Sigmoid colon (tissue), 7 donors: ENCODE measurements around the gene SYT13. TPM values are rescaled to one million over a fixed set of nuclear protein-coding genes. Genes with fewer than 3 reads are reported as not detected.

Experiments used
- DNase-seq: peaks from one replicate; pipeline ENCODE4 v3.0.0-alpha.2; 2019
- H3K27ac ChIP-seq, 4 donors: fragments of 200-600 bp; sonication (generic); one replicate each; pipeline ENCODE4 v1.5.1; 2016 to 2019; ENCODE audit warnings: mild to moderate bottlenecking in 1 of 4
- H3K27me3 ChIP-seq, 3 donors: fragments of 200-600 bp; sonication (generic); one replicate each; pipeline ENCODE4 v1.5.1; 2019; ENCODE audit warnings: mild to moderate bottlenecking in 1 of 3
- H3K36me3 ChIP-seq, 4 donors: fragments of 200-600 bp; sonication (generic); one replicate each; pipeline ENCODE4 v1.5.1; 2016 to 2019
- H3K4me1 ChIP-seq, 4 donors: fragments of 200-600 bp; sonication (generic); one replicate each; pipeline ENCODE4 v1.5.1; 2017 to 2019
- H3K4me3 ChIP-seq, 4 donors: fragments of 200-600 bp; sonication (generic); one replicate each; pipeline ENCODE4 v1.5.1; 2017 to 2019; ENCODE audit warnings: mild to moderate bottlenecking in 2 of 4, moderate library complexity in 1 of 4
- H3K9me3 ChIP-seq, 4 donors: fragments of 200-600 bp in 3 of 4; sonication (generic) in 3 of 4; one replicate each; pipeline versions ENCODE4 v1.5.1 to v1.6.1; 2013 to 2019
- EP300 ChIP-seq, 4 donors: sonication (generic); formaldehyde crosslinking; IDR thresholded peaks; one replicate each; pipeline ENCODE4 v1.6.1; 2017; ENCODE audit warnings: antibody characterized with exemption in 4 of 4
- POLR2A ChIP-seq, 2 donors: fragments of 450-650 bp; IDR thresholded peaks; one replicate each; pipeline ENCODE4 v1.6.1; 2016; ENCODE audit warnings: antibody characterized with exemption in 2 of 2, mild to moderate bottlenecking in 2 of 2, moderate library complexity in 2 of 2
- POLR2AphosphoS5 ChIP-seq, 4 donors: sonication (generic); formaldehyde crosslinking; IDR thresholded peaks; one replicate each; pipeline ENCODE4 v1.6.1; 2017; ENCODE audit warnings: antibody characterized with exemption in 4 of 4
- WGBS, 2 donors: extraction: QIAGEN DNeasy Blood & Tissue Kit; methylation state at CpG; one replicate each; pipeline ENCODE4 v1.1.7; 2013; 5-methylcytosine and 5-hydroxymethylcytosine counted together
- intact Hi-C: fragments of 100-400 bp; cut with DNase I; formaldehyde crosslinking; loops from one replicate; pipeline ENCODE4 v1.15.1; 2023
- polyA plus RNA-seq, 3 donors: library from polyadenylated mRNA; stranded (reverse); fragments of 200-250 nt; gene quantifications; one replicate each; pipeline ENCODE4 v1.2.3, GENCODE V29; 2013
- total RNA-seq, 4 donors: library from RNA; depleted of rRNA; stranded (reverse); fragments of >200 nt; gene quantifications; one replicate each; pipeline ENCODE4 v1.1.0, GENCODE V29; 2016
- TF ChIP-seq, protein P1 (sequence below), 4 experiments: fragments of 450-650 bp in 3 of 4; fragments of 200-600 bp in 1 of 4; IDR thresholded peaks; one replicate each; pipeline ENCODE4 v1.5.1; 2016 to 2019; ENCODE audit warnings: antibody characterized with exemption in 4 of 4, mild to moderate bottlenecking in 3 of 4, moderate library complexity in 2 of 4
- donor health status: healthy with polysubstance abuse.
- donor health status: Bipolar disorder and iron deficiency.
- donor health status: healthy.

Gene SYT13
- total and polyA plus RNA-seq, 7 donors, result 2.0 to 8.1 (median 3.9) TPM

DNA sequence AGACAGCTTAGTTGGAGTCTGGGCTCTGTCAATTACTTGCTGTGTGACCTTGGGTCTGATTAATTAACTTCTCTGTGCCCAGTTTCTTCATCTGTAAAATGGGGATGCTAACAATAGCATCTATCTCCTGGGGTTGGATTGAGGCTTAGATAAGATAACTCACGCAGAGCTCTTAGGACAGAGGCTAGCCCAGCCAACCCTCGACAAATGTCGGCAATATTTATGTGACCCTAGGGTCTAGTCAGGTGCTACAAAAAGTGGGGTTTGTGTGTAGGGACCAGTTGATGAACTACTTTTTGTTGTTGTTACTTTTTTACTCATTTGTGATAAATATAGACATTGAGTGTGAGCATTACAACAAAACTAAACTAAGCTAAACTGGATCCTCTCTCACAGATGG lies 22.4 kb downstream of the SYT13 start:
- H3K4me3 ChIP-seq, result no peak overlapping the region
- no peak for DNase-seq
- H3K27ac ChIP-seq, result no peak overlapping the region
- H3K27me3 ChIP-seq, result peaks cover 0 to 37% (median 9%) of the 10 kb centered on the region in 3 donors
- H3K36me3 ChIP-seq, result no peaks in the 10 kb centered on the region
- TF ChIP-seq EP300 (IDR thresholded peaks at IDR 0.05) (no peak), POLR2AphosphoS5 (IDR thresholded peaks at IDR 0.05) (no peak)
- intact Hi-C loops, result no loop called here
- H3K9me3 ChIP-seq, result no peaks in the 10 kb centered on the region
- 97 to 98% methylated on average over 3 of the region's 3 CpGs for whole genome bisulfite sequencing, 2 donors
- H3K4me1 ChIP-seq, result no peaks in the 10 kb centered on the region

DNA sequence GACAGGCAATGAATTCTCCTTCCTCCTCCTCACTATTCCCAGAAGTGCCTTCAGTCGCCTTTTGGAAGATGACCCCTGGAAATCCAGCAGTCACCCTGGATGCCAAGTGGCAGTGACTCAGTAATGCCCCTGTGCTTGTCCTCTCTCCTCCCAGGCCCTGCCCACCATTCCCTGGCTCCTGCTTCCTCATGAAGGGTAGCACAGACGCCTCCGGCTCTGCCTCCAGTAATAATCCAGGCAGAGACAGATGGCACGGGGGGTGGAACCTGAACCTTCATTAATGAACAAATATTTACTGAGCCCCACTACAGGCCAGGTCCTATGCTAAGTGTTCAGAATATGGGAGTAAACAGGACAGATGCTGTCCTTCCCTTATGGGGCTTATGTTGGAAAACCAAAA lies 23.2 kb downstream of the SYT13 start:
- TF ChIP-seq EP300 (IDR thresholded peaks at IDR 0.05) (no peak), POLR2A (IDR thresholded peaks at IDR 0.05) (no peak), POLR2AphosphoS5 (IDR thresholded peaks at IDR 0.05) (no peak)
- TF ChIP-seq, protein P1, sequence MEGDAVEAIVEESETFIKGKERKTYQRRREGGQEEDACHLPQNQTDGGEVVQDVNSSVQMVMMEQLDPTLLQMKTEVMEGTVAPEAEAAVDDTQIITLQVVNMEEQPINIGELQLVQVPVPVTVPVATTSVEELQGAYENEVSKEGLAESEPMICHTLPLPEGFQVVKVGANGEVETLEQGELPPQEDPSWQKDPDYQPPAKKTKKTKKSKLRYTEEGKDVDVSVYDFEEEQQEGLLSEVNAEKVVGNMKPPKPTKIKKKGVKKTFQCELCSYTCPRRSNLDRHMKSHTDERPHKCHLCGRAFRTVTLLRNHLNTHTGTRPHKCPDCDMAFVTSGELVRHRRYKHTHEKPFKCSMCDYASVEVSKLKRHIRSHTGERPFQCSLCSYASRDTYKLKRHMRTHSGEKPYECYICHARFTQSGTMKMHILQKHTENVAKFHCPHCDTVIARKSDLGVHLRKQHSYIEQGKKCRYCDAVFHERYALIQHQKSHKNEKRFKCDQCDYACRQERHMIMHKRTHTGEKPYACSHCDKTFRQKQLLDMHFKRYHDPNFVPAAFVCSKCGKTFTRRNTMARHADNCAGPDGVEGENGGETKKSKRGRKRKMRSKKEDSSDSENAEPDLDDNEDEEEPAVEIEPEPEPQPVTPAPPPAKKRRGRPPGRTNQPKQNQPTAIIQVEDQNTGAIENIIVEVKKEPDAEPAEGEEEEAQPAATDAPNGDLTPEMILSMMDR (IDR thresholded peaks at IDR 0.05), result no peak
- Histone ChIP-seq H3K4me1 (no peaks in the 10 kb centered on the region), H3K36me3 (no peaks in the 10 kb centered on the region), H3K9me3 (no peaks in the 10 kb centered on the region), H3K27ac (no peak overlapping the region), H3K4me3 (no peak overlapping the region), H3K27me3 (peaks cover 0 to 37% (median 9%) of the 10 kb centered on the region in 3 donors)
- intact Hi-C loops, result no loop called here
- 16 to 62% methylated on average over 4 of the region's 4 CpGs for WGBS, 2 donors
- no peak for DNase-seq

DNA sequence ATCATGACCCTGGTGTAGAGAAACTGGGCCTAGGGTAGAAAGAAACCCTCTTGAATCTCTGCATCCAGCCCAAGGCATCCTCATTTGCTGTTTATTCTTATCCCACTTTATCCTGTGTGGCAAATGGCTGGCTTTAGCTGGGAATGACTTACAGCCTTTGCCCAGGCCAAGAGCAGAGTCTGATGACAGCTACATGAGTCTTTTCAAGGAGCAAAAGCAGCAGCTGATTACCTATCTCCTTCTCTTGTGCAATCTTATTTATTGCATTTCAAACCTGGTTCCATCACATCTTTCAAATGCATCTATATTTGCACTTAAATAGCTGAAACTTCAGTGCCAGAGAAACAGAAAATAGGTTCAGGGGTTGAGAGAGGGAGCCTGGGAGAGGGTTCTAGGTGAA lies 26.1 kb downstream of the SYT13 start:
- H3K9me3 ChIP-seq, result no peaks in the 10 kb centered on the region
- H3K4me3 ChIP-seq, result no peak overlapping the region
- intact Hi-C loops, result no loop called here
- H3K36me3 ChIP-seq, result no peaks in the 10 kb centered on the region
- no peak for DNase-seq
- TF ChIP-seq, protein P1 (IDR thresholded peaks at IDR 0.05), result no peak
- no peak for TF ChIP-seq POLR2A (IDR thresholded peaks at IDR 0.05)
- TF ChIP-seq POLR2AphosphoS5 (IDR thresholded peaks at IDR 0.05), result no peak
- no peak for TF ChIP-seq EP300 (IDR thresholded peaks at IDR 0.05)
- H3K4me1 ChIP-seq, result no peaks in the 10 kb centered on the region
- H3K27ac ChIP-seq, result no peak overlapping the region
- H3K27me3 ChIP-seq, result peaks cover 0 to 24% (median 9%) of the 10 kb centered on the region in 3 donors

DNA sequence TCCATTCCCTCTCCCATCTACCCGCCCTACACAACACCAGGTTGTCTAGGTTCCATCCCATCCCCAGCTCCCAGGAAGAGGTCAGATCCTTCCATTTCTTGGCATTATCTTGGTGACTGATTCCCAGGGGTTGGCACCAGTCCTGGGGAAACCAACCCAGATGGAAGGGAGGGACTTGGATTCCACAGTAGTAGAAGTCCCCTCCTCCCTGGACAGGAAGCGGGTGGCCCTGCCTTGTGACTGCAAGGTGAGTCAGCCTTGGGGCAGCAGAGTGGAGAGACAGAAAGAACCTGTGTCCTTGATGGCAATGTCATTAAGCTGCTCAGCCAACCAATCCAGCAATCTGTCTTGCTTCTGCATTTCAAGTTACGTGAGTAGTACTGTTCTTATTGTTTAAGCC lies 26.5 kb downstream of the SYT13 start:
- H3K36me3 ChIP-seq, result no peaks in the 10 kb centered on the region
- H3K4me3 ChIP-seq, result no peak overlapping the region
- TF ChIP-seq POLR2A (IDR thresholded peaks at IDR 0.05) (no peak), EP300 (IDR thresholded peaks at IDR 0.05) (no peak), POLR2AphosphoS5 (IDR thresholded peaks at IDR 0.05) (no peak)
- TF ChIP-seq, protein P1 (IDR thresholded peaks at IDR 0.05), result no peak
- DNase-seq, result no peak
- no peaks in the 10 kb centered on the region for H3K9me3 ChIP-seq
- H3K27me3 ChIP-seq, result peaks cover 0 to 19% (median 9%) of the 10 kb centered on the region in 3 donors
- 40 to 78% methylated on average over 3 of the region's 3 CpGs for WGBS, 2 donors
- intact Hi-C loops, result no loop called here
- H3K4me1 ChIP-seq, result no peaks in the 10 kb centered on the region
- no peak overlapping the region for H3K27ac ChIP-seq

DNA sequence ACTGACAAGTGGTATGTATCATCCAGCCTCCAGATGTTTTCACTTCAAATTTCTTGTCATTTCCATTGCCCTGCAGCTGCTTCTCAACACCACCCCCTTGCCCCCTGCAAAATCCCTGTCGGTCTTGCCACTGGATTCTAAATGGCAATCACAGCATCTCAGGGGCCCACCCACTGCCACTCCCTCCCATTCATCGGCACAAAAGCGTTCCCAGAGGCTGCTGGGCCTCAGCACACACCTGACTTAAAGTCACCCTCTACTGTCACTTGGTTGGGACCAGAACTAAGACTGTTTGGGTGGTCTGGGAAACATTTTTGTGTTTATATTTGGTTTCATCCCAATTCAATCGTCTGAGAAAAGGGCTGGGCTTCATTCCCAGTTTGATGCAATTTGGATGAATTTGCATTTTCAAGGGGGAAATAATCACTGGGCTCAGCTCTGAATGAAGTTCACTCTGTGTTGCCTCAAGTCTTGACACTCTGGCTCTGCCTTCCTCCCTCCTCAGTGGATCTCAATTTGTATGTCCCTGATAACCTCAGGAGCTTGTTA lies 27.1 kb downstream of the SYT13 start:
- Histone ChIP-seq H3K9me3 (no peaks in the 10 kb centered on the region), H3K36me3 (no peaks in the 10 kb centered on the region), H3K4me3 (no peak overlapping the region), H3K27me3 (peaks cover 0 to 18% (median 4%) of the 10 kb centered on the region in 3 donors), H3K4me1 (no peaks in the 10 kb centered on the region), H3K27ac (no peak overlapping the region)
- intact Hi-C loops, result no loop called here
- no peak for TF ChIP-seq POLR2AphosphoS5 (IDR thresholded peaks at IDR 0.05)
- TF ChIP-seq EP300 (IDR thresholded peaks at IDR 0.05), result no peak
- TF ChIP-seq, protein P1 (IDR thresholded peaks at IDR 0.05), result no peak
- TF ChIP-seq POLR2A (IDR thresholded peaks at IDR 0.05), result no peak
- DNase-seq, result no peak
- WGBS, 2 donors, result 19 to 44% methylated on average over 4 of the region's 4 CpGs
